ENCODE measurements around the gene STIP1. TPM values are rescaled to one million over a fixed set of nuclear protein-coding genes. Genes with fewer than 3 reads are reported as not detected.
A peak's percentile ranks its signal among the peaks of the same experiment; 100 is the strongest.

STIP1 gene
- total and polyA plus RNA-seq, 9 of the 15 experiments (the other 6 are each of a cell fraction or from before 2014, with no cell fraction given): 58.1 to 465 (median 346) TPM

- TF ChIP-seq MBD1 (CRISPR knock-in tag; IDR thresholded peaks at IDR 0.05) (no peak), KAT8 (IDR thresholded peaks at IDR 0.05; ENCODE audit: low read depth) (no peak), E2F3 (CRISPR knock-in tag; IDR thresholded peaks at IDR 0.05) (0 out of 2 replicates have a peak, but pooled peaks have one; percentile 25), RBM15 (IDR thresholded peaks at IDR 0.05; ENCODE audit: insufficient read depth, low read length) (no peak), FIP1L1 (IDR thresholded peaks at IDR 0.05; ENCODE audit: low read depth, low read length, poor library complexity, severe bottlenecking) (peak; percentile 63), ZNF707 (CRISPR knock-in tag; conservative IDR thresholded peaks at IDR 0.05) (no peak), POU5F1 (IDR thresholded peaks at IDR 0.05; ENCODE audit: borderline replicate concordance, low read depth, low read length, partially characterized antibody) (no peak), REST (IDR thresholded peaks at IDR 0.05; ENCODE audit: borderline replicate concordance) (no peak), REST (CRISPR knock-in tag; IDR thresholded peaks at IDR 0.05; ENCODE audit: low read depth) (0 out of 2 replicates have a peak, but pooled peaks have one; percentile 57), ZBTB9 (CRISPR knock-in tag; IDR thresholded peaks at IDR 0.05) (peak; percentile 31; the same call in 1 of the 2 replicates), TRIM24 (IDR thresholded peaks at IDR 0.05) (no peak)
- TF ChIP-seq, protein P1, sequence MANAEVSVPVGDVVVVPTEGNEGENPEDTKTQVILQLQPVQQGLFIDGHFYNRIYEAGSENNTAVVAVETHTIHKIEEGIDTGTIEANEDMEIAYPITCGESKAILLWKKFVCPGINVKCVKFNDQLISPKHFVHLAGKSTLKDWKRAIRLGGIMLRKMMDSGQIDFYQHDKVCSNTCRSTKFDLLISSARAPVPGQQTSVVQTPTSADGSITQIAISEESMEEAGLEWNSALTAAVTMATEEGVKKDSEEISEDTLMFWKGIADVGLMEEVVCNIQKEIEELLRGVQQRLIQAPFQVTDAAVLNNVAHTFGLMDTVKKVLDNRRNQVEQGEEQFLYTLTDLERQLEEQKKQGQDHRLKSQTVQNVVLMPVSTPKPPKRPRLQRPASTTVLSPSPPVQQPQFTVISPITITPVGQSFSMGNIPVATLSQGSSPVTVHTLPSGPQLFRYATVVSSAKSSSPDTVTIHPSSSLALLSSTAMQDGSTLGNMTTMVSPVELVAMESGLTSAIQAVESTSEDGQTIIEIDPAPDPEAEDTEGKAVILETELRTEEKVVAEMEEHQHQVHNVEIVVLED (CRISPR knock-in tag; IDR thresholded peaks at IDR 0.05): no peak
- TF ChIP-seq, protein P2, sequence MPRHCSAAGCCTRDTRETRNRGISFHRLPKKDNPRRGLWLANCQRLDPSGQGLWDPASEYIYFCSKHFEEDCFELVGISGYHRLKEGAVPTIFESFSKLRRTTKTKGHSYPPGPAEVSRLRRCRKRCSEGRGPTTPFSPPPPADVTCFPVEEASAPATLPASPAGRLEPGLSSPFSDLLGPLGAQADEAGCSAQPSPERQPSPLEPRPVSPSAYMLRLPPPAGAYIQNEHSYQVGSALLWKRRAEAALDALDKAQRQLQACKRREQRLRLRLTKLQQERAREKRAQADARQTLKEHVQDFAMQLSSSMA (CRISPR knock-in tag; IDR thresholded peaks at IDR 0.05): 0 out of 2 replicates have a peak, but pooled peaks have one; percentile 26
These were observed 38.4 kb downstream of the STIP1 start (continued) for GRCh38 chr11:64224151-64224890.
